Thyroid gland (tissue), 4 donors: Measurements from ENCODE around the gene PFDN1.

Source experiments
- CTCF ChIP-seq, 6 experiments: fragments of 200-600 bp in 3 of 6; fragments of 450-650 bp in 3 of 6; sonication (generic) in 3 of 6; IDR thresholded peaks; one replicate each; pipeline ENCODE4 v1.5.1; 2016 to 2019; ENCODE audit warnings: antibody characterized with exemption in 6 of 6, mild to moderate bottlenecking in 2 of 6, inconsistent platforms in 1 of 6, moderate library complexity in 1 of 6
- POLR2A ChIP-seq, 2 donors: fragments of 450-650 bp; IDR thresholded peaks; one replicate each; pipeline ENCODE4 v1.6.1; 2017; ENCODE audit warnings: antibody characterized with exemption in 2 of 2, mild to moderate bottlenecking in 2 of 2, moderate library complexity in 1 of 2

GRCh38 chr5:140250386-140250785 is 52.5 kb downstream of the PFDN1 start:
- no peak for TF ChIP-seq CTCF (IDR thresholded peaks at IDR 0.05)
- TF ChIP-seq POLR2A (IDR thresholded peaks at IDR 0.05): no peak
